GM06990 (cell line): ENCODE measurements around the gene RASD1.

Experiments used
- DNase-seq: peaks from one replicate; pipeline ENCODE4 v3.0.0-alpha.2; 2011; ENCODE audit not compliant: insufficient read length; ENCODE audit errors: extremely low read depth
- H3K27me3 ChIP-seq: replicated peaks from 2 replicates; pipeline ENCODE4 v1.6.0; 2011; ENCODE audit warnings: low read length; ENCODE audit not compliant: control insufficient read depth, insufficient read depth
- H3K36me3 ChIP-seq: 2 replicates; pipeline ENCODE4 v1.5.1; 2011; ENCODE audit warnings: low read length; ENCODE audit not compliant: control insufficient read depth, insufficient read depth
- H3K4me3 ChIP-seq: replicated peaks from 2 replicates; pipeline ENCODE4 v1.5.1; 2011; ENCODE audit warnings: low read depth, mild to moderate bottlenecking, control low read depth, low read length
- TF ChIP-seq, protein P1 (sequence below): IDR thresholded peaks from 2 replicates; pipeline ENCODE4 v1.5.1; 2011; ENCODE audit warnings: low read length, control low read depth, mild to moderate bottlenecking, inconsistent platforms; ENCODE audit not compliant: insufficient read depth, poor library complexity, severe bottlenecking

The RASD1 gene, protein sequence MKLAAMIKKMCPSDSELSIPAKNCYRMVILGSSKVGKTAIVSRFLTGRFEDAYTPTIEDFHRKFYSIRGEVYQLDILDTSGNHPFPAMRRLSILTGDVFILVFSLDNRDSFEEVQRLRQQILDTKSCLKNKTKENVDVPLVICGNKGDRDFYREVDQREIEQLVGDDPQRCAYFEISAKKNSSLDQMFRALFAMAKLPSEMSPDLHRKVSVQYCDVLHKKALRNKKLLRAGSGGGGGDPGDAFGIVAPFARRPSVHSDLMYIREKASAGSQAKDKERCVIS

DNA sequence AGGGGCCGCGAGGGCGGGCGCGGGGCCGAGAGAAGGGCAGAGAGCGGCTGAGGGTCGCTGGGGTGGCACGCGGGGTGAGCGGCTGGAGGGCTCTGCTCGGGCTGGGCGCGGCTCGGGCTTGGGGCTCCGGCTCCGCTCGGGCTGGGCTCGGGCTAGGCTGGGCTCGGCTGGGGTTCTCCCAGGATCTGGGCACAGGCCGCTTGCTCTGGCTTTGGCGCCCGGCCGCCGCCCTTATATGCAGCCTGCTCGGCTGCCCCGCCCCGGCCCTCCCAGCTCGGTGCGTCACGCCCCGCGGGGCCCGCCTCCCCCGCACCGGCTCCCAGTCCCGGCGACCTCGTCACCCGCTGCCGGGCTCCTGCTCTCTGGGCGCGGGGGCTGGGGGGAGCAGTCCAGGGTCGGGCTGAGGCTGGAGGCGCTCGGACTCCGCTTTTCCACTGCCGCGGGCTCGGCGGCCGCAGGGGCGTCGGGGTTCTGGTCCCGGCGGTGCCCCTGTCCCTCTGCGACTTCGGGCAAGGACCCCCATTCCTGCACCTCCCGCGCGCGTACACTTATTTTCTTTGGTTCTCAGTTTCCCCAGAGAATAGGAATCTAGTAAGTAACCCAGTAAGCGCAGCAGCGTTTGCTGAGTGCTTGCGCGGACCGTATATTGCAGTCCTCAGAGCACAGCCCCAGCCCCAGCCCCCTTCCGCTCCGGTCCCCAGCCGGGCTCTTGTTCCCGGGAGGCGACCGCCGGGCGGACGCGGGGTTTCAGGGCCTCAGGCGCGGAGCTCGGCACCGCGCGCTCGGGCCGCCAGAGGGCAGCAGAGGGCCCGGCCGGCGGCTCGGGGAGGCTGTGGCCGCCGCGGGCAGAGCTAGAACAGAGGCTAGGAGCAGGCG, at the start of gene RASD1:
Gene RASD1, minus strand, starts transcription at position 207 of the 876 bp plus-strand sequence. CDS start 214 bp downstream, outside the sequence.
- Histone ChIP-seq H3K36me3 (peaks cover 7% of the 10 kb centered on the region), H3K27me3 (no peaks in the 10 kb centered on the region; the same call in none of the 2 replicates), H3K4me3 (peak within 1 kb of the TSS; percentile 64)
- TF ChIP-seq, protein P1, sequence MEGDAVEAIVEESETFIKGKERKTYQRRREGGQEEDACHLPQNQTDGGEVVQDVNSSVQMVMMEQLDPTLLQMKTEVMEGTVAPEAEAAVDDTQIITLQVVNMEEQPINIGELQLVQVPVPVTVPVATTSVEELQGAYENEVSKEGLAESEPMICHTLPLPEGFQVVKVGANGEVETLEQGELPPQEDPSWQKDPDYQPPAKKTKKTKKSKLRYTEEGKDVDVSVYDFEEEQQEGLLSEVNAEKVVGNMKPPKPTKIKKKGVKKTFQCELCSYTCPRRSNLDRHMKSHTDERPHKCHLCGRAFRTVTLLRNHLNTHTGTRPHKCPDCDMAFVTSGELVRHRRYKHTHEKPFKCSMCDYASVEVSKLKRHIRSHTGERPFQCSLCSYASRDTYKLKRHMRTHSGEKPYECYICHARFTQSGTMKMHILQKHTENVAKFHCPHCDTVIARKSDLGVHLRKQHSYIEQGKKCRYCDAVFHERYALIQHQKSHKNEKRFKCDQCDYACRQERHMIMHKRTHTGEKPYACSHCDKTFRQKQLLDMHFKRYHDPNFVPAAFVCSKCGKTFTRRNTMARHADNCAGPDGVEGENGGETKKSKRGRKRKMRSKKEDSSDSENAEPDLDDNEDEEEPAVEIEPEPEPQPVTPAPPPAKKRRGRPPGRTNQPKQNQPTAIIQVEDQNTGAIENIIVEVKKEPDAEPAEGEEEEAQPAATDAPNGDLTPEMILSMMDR, result peak; percentile 38
- DNase-seq, result peak; percentile 79

DNA sequence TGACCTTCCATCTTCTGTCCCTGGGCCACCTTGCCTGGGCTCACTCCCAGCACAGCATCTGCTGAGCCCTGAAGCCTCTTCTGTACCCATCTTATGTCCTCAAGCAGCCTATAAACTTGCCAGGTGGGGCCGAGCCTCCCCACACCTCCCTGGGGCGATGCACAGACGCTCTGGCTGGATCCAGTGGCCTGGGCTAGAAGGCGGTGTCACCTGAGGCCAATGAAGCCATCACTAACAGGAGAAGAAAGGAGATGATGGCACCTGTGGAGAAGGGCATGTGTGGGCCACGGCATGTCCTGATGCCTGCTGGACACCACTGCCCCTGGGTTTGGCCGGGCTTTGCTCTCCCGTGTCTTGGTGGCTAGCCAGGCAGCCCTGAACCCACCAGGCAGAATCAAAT, 49.8 kb upstream of the RASD1 start:
- TF ChIP-seq, protein P1, result no peak
- DNase-seq, result no peak
- H3K27me3 ChIP-seq, result no peaks in the 10 kb centered on the region
- H3K4me3 ChIP-seq, result no peak overlapping the region
- no peaks in the 10 kb centered on the region for H3K36me3 ChIP-seq

DNA sequence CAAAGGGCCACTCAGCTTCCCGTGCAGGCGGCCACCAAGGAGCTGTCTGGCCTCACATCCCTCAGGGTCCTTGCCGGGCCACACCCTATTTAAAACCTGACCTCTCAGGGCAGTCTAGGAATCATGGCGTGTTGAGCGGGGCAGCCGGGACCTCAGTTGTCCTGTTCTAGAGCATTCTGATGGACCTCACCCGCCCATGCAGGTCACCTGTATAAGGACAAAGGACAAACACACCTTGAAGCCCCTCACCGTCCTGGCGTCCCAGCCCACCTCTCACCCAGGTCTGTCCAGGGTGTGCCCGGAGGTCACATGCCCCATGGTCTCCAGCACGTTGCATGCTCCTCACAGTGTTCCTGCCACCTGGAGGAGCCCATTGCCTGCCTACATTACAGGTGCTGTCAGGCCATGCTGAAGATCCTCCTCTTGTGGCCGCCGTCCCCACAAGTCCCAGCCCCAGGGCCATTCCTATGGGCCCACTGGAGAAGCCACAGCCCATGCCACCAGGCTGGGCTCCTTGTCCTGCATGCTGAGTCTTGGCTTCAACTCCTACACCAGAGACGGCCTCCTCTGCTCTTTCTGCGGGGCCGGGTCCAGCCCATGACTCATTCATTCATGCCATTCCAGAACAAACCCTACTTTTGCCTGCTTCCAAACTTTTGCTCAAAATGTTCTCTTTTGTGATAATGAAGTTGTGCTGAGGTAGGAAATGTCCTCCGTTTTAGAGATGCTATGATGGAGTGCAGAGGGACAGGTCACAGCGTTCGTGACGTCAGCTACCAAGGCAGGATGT, 49.0 kb upstream of the RASD1 start:
- no peak overlapping the region for H3K4me3 ChIP-seq
- H3K27me3 ChIP-seq, result no peaks in the 10 kb centered on the region
- DNase-seq, result no peak
- TF ChIP-seq, protein P1, result no peak
- no peaks in the 10 kb centered on the region for H3K36me3 ChIP-seq

DNA sequence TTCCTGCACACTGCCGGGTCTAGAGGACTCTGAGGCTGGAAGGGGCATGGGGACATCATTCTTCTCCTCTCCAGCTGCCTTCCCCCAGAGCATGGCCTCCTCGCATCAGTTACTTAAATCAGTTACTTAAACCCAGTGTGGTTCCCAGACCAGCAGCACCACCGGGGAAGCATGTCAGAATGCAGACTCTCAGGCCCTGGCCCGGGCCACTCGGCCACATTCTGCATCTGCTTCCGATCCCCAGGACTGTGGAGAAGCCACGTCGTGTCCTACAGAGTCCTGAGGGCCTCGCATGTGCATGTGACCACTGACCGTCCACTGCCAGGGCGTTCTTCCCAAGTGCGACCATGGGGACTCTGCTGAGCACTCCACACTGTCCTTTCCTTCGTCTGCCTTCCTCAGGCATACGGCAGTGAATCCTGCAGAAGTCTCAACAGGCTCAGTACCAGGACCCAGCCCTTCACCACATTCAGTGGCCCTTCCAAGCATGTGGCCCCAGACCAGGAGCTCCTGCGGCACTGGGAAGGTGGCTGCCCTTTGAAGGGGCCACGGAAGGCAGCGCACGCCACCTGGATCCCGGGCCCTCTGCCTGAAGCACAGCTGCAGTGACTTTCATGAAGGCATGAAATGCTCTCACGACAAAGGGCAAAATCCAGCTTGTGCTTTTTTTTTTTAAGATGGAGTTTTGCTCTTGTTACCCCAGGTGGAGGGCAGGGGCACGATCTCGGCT, 46.9 kb upstream of the RASD1 start:
- no peak for DNase-seq
- no peaks in the 10 kb centered on the region for H3K27me3 ChIP-seq
- TF ChIP-seq, protein P1, result no peak
- H3K4me3 ChIP-seq, result no peak overlapping the region
- no peaks in the 10 kb centered on the region for H3K36me3 ChIP-seq

DNA sequence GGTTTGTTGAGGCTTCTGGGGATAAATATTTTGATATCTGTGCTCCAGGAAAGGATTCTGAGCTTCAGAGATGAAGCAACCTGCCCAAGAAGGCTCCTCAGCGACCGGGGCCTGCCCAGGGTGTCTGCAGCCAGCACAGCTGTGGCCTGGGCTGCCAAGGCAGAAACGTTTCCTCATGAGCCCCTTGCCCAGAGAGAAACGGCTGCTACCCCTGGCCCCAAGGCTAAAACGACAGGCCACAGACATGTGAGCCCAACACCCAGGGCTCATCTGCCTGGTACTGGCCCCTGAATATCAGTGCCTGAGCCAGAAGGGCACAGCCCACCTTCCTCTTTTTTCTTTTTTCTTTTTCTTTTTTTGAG, 45.4 kb upstream of the RASD1 start:
- Histone ChIP-seq H3K27me3 (no peaks in the 10 kb centered on the region), H3K36me3 (no peaks in the 10 kb centered on the region), H3K4me3 (no peak overlapping the region)
- TF ChIP-seq, protein P1, result no peak
- DNase-seq, result no peak
